ENCODE measurements around the gene SERGEF. TPM values are rescaled to one million over a fixed set of nuclear protein-coding genes. Genes with fewer than 3 reads are reported as not detected.

SERGEF gene
- total and polyA plus RNA-seq, 2 experiments from 2014 or later = 29.8 to 64.0 TPM

GRCh38 chr11:17914957-17915356 is 97.9 kb downstream of the SERGEF start:
- Histone ChIP-seq H3K27ac (no peak overlapping the region), H3K36me3 (no peaks in the 10 kb centered on the region), H3K27me3 (no peaks in the 10 kb centered on the region), H3K9me3 (ENCODE audit: low read depth) (no peaks in the 10 kb centered on the region), H3K4me3 (no peak overlapping the region), H3K4me1 (ENCODE audit: low read depth) (no peaks in the 10 kb centered on the region)
- no peak for DNase-seq (ENCODE audit: low read depth in 1 of 2, low spot score in 1 of 2)
- no peak for TF ChIP-seq CTCF (IDR thresholded peaks at IDR 0.05; ENCODE audit: low read depth, low read length)

GRCh38 chr11:17907046-17907445 is 105.8 kb downstream of the SERGEF start:
- Histone ChIP-seq H3K27me3 (no peaks in the 10 kb centered on the region), H3K36me3 (no peaks in the 10 kb centered on the region), H3K4me3 (no peak overlapping the region), H3K4me1 (ENCODE audit: low read depth) (peaks cover 8% of the 10 kb centered on the region), H3K27ac (no peak overlapping the region), H3K9me3 (ENCODE audit: low read depth) (no peaks in the 10 kb centered on the region)
- TF ChIP-seq CTCF (IDR thresholded peaks at IDR 0.05; ENCODE audit: low read depth, low read length) = no peak
- DNase-seq (ENCODE audit: low read depth in 1 of 2, low spot score in 1 of 2) = no peak

- no peaks in the 10 kb centered on the region for H3K27me3 ChIP-seq
- peak in 1 of 2 donors; percentile 49 for DNase-seq (ENCODE audit: low read depth in 1 of 2, low spot score in 1 of 2)
- no peaks in the 10 kb centered on the region for H3K9me3 ChIP-seq (ENCODE audit: low read depth)
- H3K36me3 ChIP-seq = no peaks in the 10 kb centered on the region
- H3K4me3 ChIP-seq = no peak overlapping the region
- peaks cover 8% of the 10 kb centered on the region for H3K4me1 ChIP-seq (ENCODE audit: low read depth)
- H3K27ac ChIP-seq = no peak overlapping the region
- no peak for TF ChIP-seq CTCF (IDR thresholded peaks at IDR 0.05; ENCODE audit: low read depth, low read length)
Observed at GRCh38 chr11:17906436-17906835, 106.4 kb downstream of the SERGEF start.

GRCh38 chr11:17905477-17905876 is 107.4 kb downstream of the SERGEF start:
- Histone ChIP-seq H3K9me3 (ENCODE audit: low read depth) (no peaks in the 10 kb centered on the region), H3K4me1 (ENCODE audit: low read depth) (peaks cover 8% of the 10 kb centered on the region), H3K4me3 (no peak overlapping the region), H3K27ac (no peak overlapping the region), H3K27me3 (no peaks in the 10 kb centered on the region), H3K36me3 (no peaks in the 10 kb centered on the region)
- DNase-seq (ENCODE audit: low read depth in 1 of 2, low spot score in 1 of 2) = no peak
- no peak for TF ChIP-seq CTCF (IDR thresholded peaks at IDR 0.05; ENCODE audit: low read depth, low read length)

- H3K36me3 ChIP-seq = no peaks in the 10 kb centered on the region
- no peaks in the 10 kb centered on the region for H3K9me3 ChIP-seq (ENCODE audit: low read depth)
- no peaks in the 10 kb centered on the region for H3K27me3 ChIP-seq
- H3K27ac ChIP-seq = no peak overlapping the region
- DNase-seq (ENCODE audit: low read depth in 1 of 2, low spot score in 1 of 2) = no peak
- H3K4me1 ChIP-seq (ENCODE audit: low read depth) = peaks cover 5% of the 10 kb centered on the region
- H3K4me3 ChIP-seq = no peak overlapping the region
- TF ChIP-seq CTCF (IDR thresholded peaks at IDR 0.05; ENCODE audit: low read depth, low read length) = no peak
Observed at GRCh38 chr11:17901481-17901880, 111.4 kb downstream of the SERGEF start.

GRCh38 chr11:17898782-17899181 is 114.1 kb downstream of the SERGEF start:
- Histone ChIP-seq H3K36me3 (no peaks in the 10 kb centered on the region), H3K27me3 (no peaks in the 10 kb centered on the region), H3K4me3 (no peak overlapping the region), H3K4me1 (ENCODE audit: low read depth) (peaks cover 5% of the 10 kb centered on the region), H3K9me3 (ENCODE audit: low read depth) (no peaks in the 10 kb centered on the region), H3K27ac (no peak overlapping the region)
- no peak for TF ChIP-seq CTCF (IDR thresholded peaks at IDR 0.05; ENCODE audit: low read depth, low read length)
- peak in 1 of 2 donors; percentile 14 for DNase-seq (ENCODE audit: low read depth in 1 of 2, low spot score in 1 of 2)

Measured in cardiac muscle cell (in vitro differentiated cells and primary cell).